Measurements from ENCODE around the gene ASCC1. TPM values are rescaled to one million over a fixed set of nuclear protein-coding genes. Genes with fewer than 3 reads are reported as not detected.

The ASCC1 gene
- polyA plus RNA-seq, 2 of the 4 experiments (the other 2 are of a cell fraction): 56.5 to 82.3 TPM

- TF ChIP-seq RFX5 (IDR thresholded peaks at IDR 0.05) (no peak), NPAS2 (CRISPR knock-in tag; IDR thresholded peaks at IDR 0.05; ENCODE audit: borderline replicate concordance) (no peak), ZC3H11A (IDR thresholded peaks at IDR 0.05) (no peak)
- ATAC-seq (peak in 1 of 2 experiments; percentile 5; a peak in 3 of 6 replicates), DNase-seq (ENCODE audit: low read depth in 1 of 2, low spot score in 1 of 2) (no peak), FAIRE-seq (no peak)
- ChIA-PET CTCF (interaction anchor here (1.0 to 2.4 kb wide), 6 partner anchors 9 to 154 kb away, joined by 3 to 12 read pairs (median 3); no protein-coding TSS in a partner anchor), POLR2A (interaction anchor here (1.3 to 2.5 kb wide), 3 partner anchors 41 to 146 kb away, joined by 4 to 8 read pairs (median 4); partner anchors contain the start of genes ANAPC16 and ASCC1)
- Histone ChIP-seq H3K9me3 (no peaks in the 10 kb centered on the region), H3K4me3 (no peak overlapping the region), H3K4me1 (peaks cover 71% of the 10 kb centered on the region), H3K4me2 (peak overlapping the region; percentile 57), H3K27ac (peak overlapping the region; percentile 77 to 85)
These were observed 41.8 kb downstream of the ASCC1 start for GRCh38 chr10:72174297-72174662.

GRCh38 chr10:72173619-72174296 lies 42.3 kb downstream of the ASCC1 start:
- peaks cover 77% of the 10 kb centered on the region for H3K4me1 ChIP-seq
- peak overlapping the region; percentile 77 to 85 for H3K27ac ChIP-seq
- TF ChIP-seq EP300 (IDR thresholded peaks at IDR 0.05) (peak; percentile 86 to 95; a peak in 3 of 5 replicates), RAD21 (conservative IDR thresholded peaks at IDR 0.05 in 1 of 2, IDR thresholded peaks at IDR 0.05 in 1 of 2) (peak in 1 of 2 experiments; percentile 24; a peak in 3 of 5 replicates), MAFK (IDR thresholded peaks at IDR 0.05; ENCODE audit: partially characterized antibody) (peak; percentile 67), REST (IDR thresholded peaks at IDR 0.05) (no peak), PBX3 (IDR thresholded peaks at IDR 0.05) (0 out of 2 replicates have a peak, but pooled peaks have one; percentile 22), POLR2AphosphoS2 (conservative IDR thresholded peaks at IDR 0.05; ENCODE audit: low read length) (no peak), ZC3H11A (IDR thresholded peaks at IDR 0.05) (no peak), FOXS1 (CRISPR knock-in tag; IDR thresholded peaks at IDR 0.05) (0 out of 2 replicates have a peak, but pooled peaks have one; percentile 32), GATA3 (IDR thresholded peaks at IDR 0.05; ENCODE audit: borderline replicate concordance) (peak; percentile 93), EHF (CRISPR knock-in tag; IDR thresholded peaks at IDR 0.05) (0 out of 2 replicates have a peak, but pooled peaks have one; percentile 20), JUN (IDR thresholded peaks at IDR 0.05) (peak; percentile 84 to 87; a peak in 4 of 5 replicates), SREBF2 (IDR thresholded peaks at IDR 0.05) (no peak), NR3C1 (IDR thresholded peaks at IDR 0.05) (no peak), RARB (CRISPR knock-in tag; IDR thresholded peaks at IDR 0.05) (peak; percentile 88), FOSL2 (IDR thresholded peaks at IDR 0.05) (peak; percentile 46; the same call in 1 of the 2 replicates), FOSL2 (CRISPR knock-in tag; IDR thresholded peaks at IDR 0.05) (peak; percentile 82), CEBPB (IDR thresholded peaks at IDR 0.05) (peak; percentile 63 to 84; a peak in 3 of 4 replicates), HMGXB4 (CRISPR knock-in tag; IDR thresholded peaks at IDR 0.05; ENCODE audit: borderline replicate concordance) (no peak), SMC3 (IDR thresholded peaks at IDR 0.05) (peak; percentile 22; the same call in 1 of the 3 replicates), JUNB (IDR thresholded peaks at IDR 0.05) (peak; percentile 82), MAX (IDR thresholded peaks at IDR 0.05) (peak; percentile 49; the same call in 1 of the 2 replicates), ESRRA (IDR thresholded peaks at IDR 0.05; ENCODE audit: borderline replicate concordance, low read length) (peak; percentile 94), HOXA7 (CRISPR knock-in tag; IDR thresholded peaks at IDR 0.05) (no peak), TP53 (CRISPR knock-in tag; IDR thresholded peaks at IDR 0.05) (peak; percentile 57; the same call in 1 of the 2 replicates)
- CTCF ChIA-PET: interaction anchor here (1.0 to 2.4 kb wide), 7 partner anchors 9 to 277 kb away, joined by 3 to 12 read pairs (median 3); no protein-coding TSS in a partner anchor
- DNase-seq (ENCODE audit: low read depth in 1 of 2, low spot score in 1 of 2) (peak in 1 of 2 experiments; percentile 89), FAIRE-seq (no peak), ATAC-seq (peak; percentile 53 to 68; a peak in 5 of 6 replicates)
- WGBS (ENCODE audit: missing lambda C conversion rate): 19% methylated on average over 7 of the region's 7 CpGs
- peak overlapping the region; percentile 57 for H3K4me2 ChIP-seq
- no peak overlapping the region for H3K4me3 ChIP-seq
- no peaks in the 10 kb centered on the region for H3K9me3 ChIP-seq
- POLR2A ChIA-PET: interaction anchor here (1.3 to 2.5 kb wide), 2 partner anchors 42 to 100 kb away, joined by 4 to 8 read pairs; partner anchors contain the start of genes ANAPC16 and ASCC1
